A204.1 (cell line): Measurements from ENCODE around the gene KCTD16.

ENCODE experiments used
- FAIRE-seq: peaks from 2 replicates; lab custom pipeline; 2012; peaks lifted over from hg19 to GRCh38; lab: Jason Lieb, UNC

KCTD16 gene

DNA sequence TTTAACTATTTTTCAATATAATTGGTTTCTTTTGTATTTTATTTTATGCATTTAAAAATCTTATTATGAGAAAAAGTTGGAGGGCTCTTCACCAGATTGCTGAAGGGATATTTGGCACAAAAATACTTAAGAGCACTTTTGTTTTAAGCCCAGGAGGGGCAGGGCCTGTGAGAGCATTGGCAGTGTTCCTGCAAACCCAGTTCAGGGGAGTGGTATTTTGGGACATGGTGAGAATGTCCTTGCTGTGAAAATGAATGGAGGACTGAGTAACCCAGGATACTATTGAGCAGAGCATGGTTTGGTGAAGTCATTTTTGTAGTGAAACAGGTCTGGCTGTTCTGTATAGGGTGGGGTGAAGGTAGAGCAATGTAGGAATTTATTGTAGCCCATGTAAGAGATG, 121.4 kb downstream of the KCTD16 start:
- FAIRE-seq, result no peak

GRCh38 chr5:144295284-144295683, 124.6 kb downstream of the KCTD16 start:
- no peak for FAIRE-seq

- FAIRE-seq, result no peak
These were observed 126.4 kb downstream of the KCTD16 start for GRCh38 chr5:144297081-144297480.

GRCh38 chr5:144298658-144299057, 128.0 kb downstream of the KCTD16 start:
- FAIRE-seq, result no peak

- no peak for FAIRE-seq
These were observed 134.0 kb downstream of the KCTD16 start for GRCh38 chr5:144304688-144305087.

GRCh38 chr5:144307736-144308135, 137.1 kb downstream of the KCTD16 start:
- FAIRE-seq, result no peak

GRCh38 chr5:144308174-144308573, 137.5 kb downstream of the KCTD16 start:
- FAIRE-seq, result no peak

- FAIRE-seq, result no peak
These were observed 138.4 kb downstream of the KCTD16 start for GRCh38 chr5:144308906-144309670.

DNA sequence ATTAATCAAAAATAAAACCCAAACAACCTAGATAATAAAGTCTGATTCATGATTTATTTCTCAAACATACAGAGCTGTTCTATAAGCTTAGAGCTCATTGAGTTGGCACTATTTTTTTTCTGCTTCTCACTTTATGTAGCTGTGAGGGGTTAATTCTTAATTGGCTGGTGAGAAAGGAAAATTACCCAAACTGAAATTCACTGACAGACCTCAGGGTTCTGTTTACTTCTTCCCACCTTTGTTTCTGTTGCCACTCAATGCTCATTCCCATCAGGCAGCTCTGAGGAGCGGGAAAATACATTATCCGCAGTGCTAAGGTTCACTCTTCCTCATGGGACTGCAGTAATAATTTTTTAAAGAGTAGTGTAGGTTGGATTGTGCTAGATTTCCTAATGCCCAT, 139.9 kb downstream of the KCTD16 start:
- FAIRE-seq, result peak; percentile 43

- no peak for FAIRE-seq
These were observed 142.6 kb downstream of the KCTD16 start for GRCh38 chr5:144313147-144313726.

- no peak for FAIRE-seq
These were observed 144.4 kb downstream of the KCTD16 start for GRCh38 chr5:144315026-144315425.

GRCh38 chr5:144315994-144316634, 145.4 kb downstream of the KCTD16 start:
- FAIRE-seq, result no peak

- no peak for FAIRE-seq
These were observed 147.3 kb downstream of the KCTD16 start for GRCh38 chr5:144318011-144318410.

GRCh38 chr5:144318460-144318859, 147.8 kb downstream of the KCTD16 start:
- FAIRE-seq, result no peak

DNA sequence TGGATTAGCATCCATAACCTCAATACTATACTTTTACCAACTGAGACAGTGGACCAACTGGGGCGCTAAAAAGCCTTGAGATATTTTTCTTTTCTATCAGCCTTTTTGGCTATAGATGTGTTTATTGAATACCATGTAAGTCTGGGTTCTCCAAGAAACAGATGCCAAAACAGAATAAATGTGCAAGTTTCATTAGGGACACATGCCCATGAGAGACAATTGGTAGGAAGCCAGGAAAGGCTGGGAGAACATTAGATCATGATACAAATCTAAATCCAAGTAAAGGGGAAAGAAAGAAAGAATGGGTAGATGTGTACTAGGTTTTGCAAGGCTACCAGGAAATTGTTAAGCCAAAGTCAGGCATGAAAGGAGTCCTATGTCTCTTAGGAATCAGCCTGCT, 152.5 kb downstream of the KCTD16 start:
- no peak for FAIRE-seq

- no peak for FAIRE-seq
These were observed 154.9 kb downstream of the KCTD16 start for GRCh38 chr5:144325532-144325931.

- no peak for FAIRE-seq
These were observed 157.8 kb downstream of the KCTD16 start for GRCh38 chr5:144328494-144328893.

- FAIRE-seq, result no peak
These were observed 158.3 kb downstream of the KCTD16 start for GRCh38 chr5:144328980-144329379.

DNA sequence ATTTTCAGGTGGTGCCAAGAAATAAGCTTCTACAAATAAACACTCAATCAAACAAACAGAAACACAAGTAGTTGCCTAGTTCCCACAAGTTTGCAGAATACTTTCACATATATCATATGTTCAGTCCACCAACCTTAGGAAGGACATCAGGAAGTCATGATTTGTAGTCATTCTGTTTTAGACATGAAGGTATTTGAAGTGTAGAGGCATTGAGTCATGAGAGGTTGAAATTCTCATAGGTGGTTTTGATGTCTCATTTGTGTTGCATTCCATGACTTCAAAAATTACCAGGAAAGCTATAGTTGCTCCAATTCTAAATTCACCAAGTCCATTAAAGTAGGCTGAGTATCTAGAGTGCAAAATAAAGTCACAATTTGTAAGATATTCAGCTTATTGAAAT, 159.0 kb downstream of the KCTD16 start:
- FAIRE-seq, result no peak

- no peak for FAIRE-seq
These were observed 160.7 kb downstream of the KCTD16 start for GRCh38 chr5:144331361-144331760.

- FAIRE-seq, result no peak
These were observed 161.6 kb downstream of the KCTD16 start for GRCh38 chr5:144332265-144332664.

GRCh38 chr5:144333336-144333920, 162.8 kb downstream of the KCTD16 start:
- no peak for FAIRE-seq

DNA sequence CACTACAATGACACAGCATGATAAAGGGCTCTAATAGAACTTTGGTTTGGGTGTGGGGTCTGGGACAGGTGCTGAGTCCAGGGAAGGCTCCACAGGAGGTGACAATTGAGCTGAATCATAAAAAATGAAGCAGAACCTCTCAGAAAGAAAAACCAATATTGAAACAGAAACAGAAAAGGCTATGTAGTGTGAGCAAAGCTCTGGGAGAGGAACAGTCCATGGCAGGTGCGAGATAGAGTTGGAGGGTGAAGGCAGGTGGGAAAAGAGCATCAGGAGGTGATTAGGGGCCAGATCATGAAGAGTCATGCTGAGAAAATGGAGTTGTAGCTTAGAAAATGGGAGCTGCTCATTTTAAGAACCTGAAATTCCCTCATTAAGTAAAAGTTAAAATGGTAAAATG, 164.9 kb downstream of the KCTD16 start:
- no peak for FAIRE-seq
